Endothelial cell of umbilical vein (primary cell): ENCODE measurements around the gene LRRTM4.

ENCODE experiments used
- CTCF ChIP-seq, 2 donors: IDR thresholded peaks; 1 replicate in 1 of 2; 2 replicates in 1 of 2; pipeline ENCODE4 v1.5.1; 2011; ENCODE audit warnings: low read length in 2 of 2, mild to moderate bottlenecking in 2 of 2, moderate library complexity in 2 of 2, control low read depth in 1 of 2, inconsistent platforms in 1 of 2, low read depth in 1 of 2; ENCODE audit not compliant: insufficient read depth in 1 of 2; ENCODE audit errors: extremely low read depth in 1 of 2
- EZH2 ChIP-seq: IDR thresholded peaks from 2 replicates; pipeline ENCODE4 v1.6.1; 2012; ENCODE audit warnings: borderline replicate concordance, low read depth, mild to moderate bottlenecking, moderate library complexity, low read length, inconsistent platforms; ENCODE audit not compliant: severe bottlenecking
- FOS ChIP-seq: IDR thresholded peaks from 2 replicates; pipeline ENCODE4 v1.6.1; 2011; ENCODE audit warnings: mild to moderate bottlenecking, low read length, moderate library complexity, borderline replicate concordance; ENCODE audit not compliant: insufficient read depth
- GATA2 ChIP-seq: IDR thresholded peaks from 2 replicates; pipeline ENCODE4 v1.7.0; 2011; ENCODE audit warnings: low read depth, mild to moderate bottlenecking, moderate library complexity, mixed read lengths, low read length; ENCODE audit not compliant: insufficient read length, insufficient read depth
- MAX ChIP-seq: IDR thresholded peaks from 2 replicates; pipeline ENCODE4 v1.6.1; 2011; ENCODE audit not compliant: insufficient read depth, insufficient read length
- MYC ChIP-seq: IDR thresholded peaks from one replicate; pipeline ENCODE4 v1.6.1; 2011; ENCODE audit warnings: mild to moderate bottlenecking, low read depth, low read length
- POLR2A ChIP-seq: IDR thresholded peaks from 2 replicates; pipeline ENCODE4 v1.6.1; 2012; ENCODE audit warnings: low read depth, mild to moderate bottlenecking, control low read depth, low read length
- POLR2AphosphoS5 ChIP-seq: IDR thresholded peaks from 2 replicates; pipeline ENCODE4 v1.6.1; 2012; ENCODE audit warnings: low read depth, mild to moderate bottlenecking, control low read depth, low read length, moderate library complexity; ENCODE audit not compliant: insufficient read depth

GRCh38 chr2:76700894-76701293 is 821.3 kb downstream of the LRRTM4 start:
- TF ChIP-seq CTCF (IDR thresholded peaks at IDR 0.05; ENCODE audit: extremely low read depth in 1 of 2, insufficient read depth in 1 of 2, low read depth in 1 of 2, low read length in 2 of 2) (no peak), POLR2A (no peak), GATA2 (no peak), POLR2AphosphoS5 (no peak), MAX (no peak), EZH2 (no peak), FOS (no peak), MYC (no peak)
